ENCODE data around the gene LYPD6B.

DNA sequence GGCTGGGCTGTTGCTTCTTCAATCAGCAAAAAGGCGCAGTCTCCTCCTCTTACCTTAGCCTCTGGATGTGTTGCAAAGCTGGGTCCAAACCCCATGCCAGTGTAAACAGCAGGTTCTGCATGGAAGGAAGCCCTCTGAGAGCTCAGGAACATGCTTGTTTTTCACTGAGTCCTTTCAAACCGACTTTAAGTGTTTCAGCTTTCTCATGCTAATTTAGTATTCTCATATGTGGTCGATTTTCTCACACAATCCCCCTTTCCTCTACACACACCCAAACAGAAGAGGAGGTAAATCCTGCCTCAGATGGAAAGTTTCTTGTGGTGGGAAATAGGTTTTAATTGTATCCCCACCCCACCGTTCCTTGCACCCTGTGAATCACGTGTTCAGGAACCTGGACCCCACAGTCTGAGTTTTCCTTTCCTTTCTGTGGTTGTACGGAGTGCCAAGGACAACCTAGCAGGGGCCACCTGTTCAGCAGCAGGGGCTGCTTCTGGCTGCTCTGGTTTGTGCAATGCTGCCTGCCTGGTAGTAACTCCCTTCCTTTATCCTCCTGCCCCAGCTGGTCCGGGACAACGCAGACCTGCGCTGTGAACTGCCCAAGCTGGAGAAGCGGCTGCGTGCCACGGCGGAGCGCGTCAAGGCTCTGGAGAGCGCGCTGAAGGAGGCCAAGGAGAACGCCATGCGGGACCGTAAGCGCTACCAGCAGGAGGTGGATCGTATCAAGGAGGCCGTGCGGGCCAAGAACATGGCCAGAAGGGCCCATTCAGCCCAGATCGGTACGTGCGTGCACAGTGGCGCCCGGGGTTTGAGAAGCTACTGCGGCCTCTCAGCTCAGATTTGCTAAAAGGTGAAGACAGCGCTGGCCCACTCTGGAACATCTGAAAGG lies 28.7 kb upstream of the LYPD6B start:
- TF ChIP-seq CTCF (IDR thresholded peaks at IDR 0.05; ENCODE audit: low read length) (no peak), EZH2phosphoT487 (IDR thresholded peaks at IDR 0.05; ENCODE audit: low read length) (no peak)
